ENCODE data around the gene CCDC201. TPM values are rescaled to one million over a fixed set of nuclear protein-coding genes. Genes with fewer than 3 reads are reported as not detected.

Gene CCDC201
- total RNA-seq, 1 donor from 2014 or later = under 0.01 TPM

GRCh38 chr7:45882465-45882810 lies 9.6 kb upstream of the CCDC201 start:
- Histone ChIP-seq H3K4me3 (ENCODE audit: low read depth, low read length) (no peak overlapping the region), H3K27me3 (ENCODE audit: control insufficient read depth, insufficient read depth, low read length) (no peaks in the 10 kb centered on the region), H3K36me3 (ENCODE audit: control insufficient read depth, insufficient read depth, low read length) (no peaks in the 10 kb centered on the region)
- FAIRE-seq = no peak
- DNase-seq (ENCODE audit: low read depth) = no peak
- no peak for TF ChIP-seq CTCF (IDR thresholded peaks at IDR 0.05; ENCODE audit: insufficient read depth, low read length, severe bottlenecking)

- Histone ChIP-seq H3K27me3 (ENCODE audit: control insufficient read depth, insufficient read depth, low read length) (no peaks in the 10 kb centered on the region), H3K36me3 (ENCODE audit: control insufficient read depth, insufficient read depth, low read length) (no peaks in the 10 kb centered on the region), H3K4me3 (ENCODE audit: low read depth, low read length) (no peak overlapping the region)
- no peak for TF ChIP-seq CTCF (IDR thresholded peaks at IDR 0.05; ENCODE audit: insufficient read depth, low read length, severe bottlenecking)
- no peak for FAIRE-seq
- peak; percentile 64 for DNase-seq (ENCODE audit: low read depth)
Measured at GRCh38 chr7:45881759-45882464, 9.0 kb upstream of the CCDC201 start.

GRCh38 chr7:45881280-45881758 lies 8.4 kb upstream of the CCDC201 start:
- no peak for DNase-seq (ENCODE audit: low read depth)
- H3K27me3 ChIP-seq (ENCODE audit: control insufficient read depth, insufficient read depth, low read length) = no peaks in the 10 kb centered on the region
- no peak for TF ChIP-seq CTCF (IDR thresholded peaks at IDR 0.05; ENCODE audit: insufficient read depth, low read length, severe bottlenecking)
- H3K4me3 ChIP-seq (ENCODE audit: low read depth, low read length) = no peak overlapping the region
- no peak for FAIRE-seq
- H3K36me3 ChIP-seq (ENCODE audit: control insufficient read depth, insufficient read depth, low read length) = no peaks in the 10 kb centered on the region

- Histone ChIP-seq H3K27me3 (ENCODE audit: control insufficient read depth, insufficient read depth, low read length) (no peaks in the 10 kb centered on the region), H3K36me3 (ENCODE audit: control insufficient read depth, insufficient read depth, low read length) (no peaks in the 10 kb centered on the region), H3K4me3 (ENCODE audit: low read depth, low read length) (no peak overlapping the region)
- peak; percentile 90 for FAIRE-seq
- no peak for TF ChIP-seq CTCF (IDR thresholded peaks at IDR 0.05; ENCODE audit: insufficient read depth, low read length, severe bottlenecking)
- DNase-seq (ENCODE audit: low read depth) = no peak
Measured at GRCh38 chr7:45880433-45880860, 7.6 kb upstream of the CCDC201 start.

- Histone ChIP-seq H3K27me3 (ENCODE audit: control insufficient read depth, insufficient read depth, low read length) (no peaks in the 10 kb centered on the region), H3K4me3 (ENCODE audit: low read depth, low read length) (no peak overlapping the region), H3K36me3 (ENCODE audit: control insufficient read depth, insufficient read depth, low read length) (no peaks in the 10 kb centered on the region)
- FAIRE-seq (no peak), DNase-seq (ENCODE audit: low read depth) (no peak)
- no peak for TF ChIP-seq CTCF (IDR thresholded peaks at IDR 0.05; ENCODE audit: insufficient read depth, low read length, severe bottlenecking)
Measured at GRCh38 chr7:45878457-45879144, 5.7 kb upstream of the CCDC201 start.
